Retinal pigment epithelial cell (primary cell): ENCODE measurements around the gene IQGAP2.

ENCODE experiments used
- DNase-seq: peaks from one replicate; pipeline ENCODE4 v3.0.0-alpha.2; 2010; ENCODE audit warnings: low read depth
- H3K4me3 ChIP-seq: 2 replicates; pipeline ENCODE4 v1.5.1; 2011; ENCODE audit warnings: mild to moderate bottlenecking, low read length, control low read depth, moderate library complexity
- TF ChIP-seq, protein P1 (sequence below): conservative IDR thresholded peaks from 2 replicates; pipeline ENCODE4 v1.5.1; 2011; ENCODE audit warnings: low read depth, low read length, control low read depth, inconsistent platforms

IQGAP2 gene

DNA sequence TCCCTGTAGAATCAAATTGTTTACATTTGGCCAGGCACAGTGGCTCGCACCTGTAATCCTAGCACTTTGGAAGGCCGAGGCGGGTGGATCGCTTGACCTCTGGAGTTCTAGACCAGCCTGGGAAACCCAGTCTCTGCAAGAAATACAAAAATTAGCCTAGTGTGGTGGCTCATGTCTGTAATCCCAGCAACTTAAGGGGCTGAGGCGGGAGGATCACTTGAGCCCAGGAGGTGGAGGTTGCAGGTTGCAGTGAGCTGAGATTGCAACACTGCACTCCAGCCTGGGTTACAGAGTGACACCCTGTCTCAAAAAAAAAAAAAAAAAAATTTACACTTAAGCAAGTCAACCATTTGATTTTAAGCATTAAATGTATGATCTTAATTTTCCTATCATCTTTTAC is 17.5 kb upstream of the IQGAP2 start:
- DNase-seq: no peak
- H3K4me3 ChIP-seq: no peak overlapping the region
- TF ChIP-seq, protein P1, sequence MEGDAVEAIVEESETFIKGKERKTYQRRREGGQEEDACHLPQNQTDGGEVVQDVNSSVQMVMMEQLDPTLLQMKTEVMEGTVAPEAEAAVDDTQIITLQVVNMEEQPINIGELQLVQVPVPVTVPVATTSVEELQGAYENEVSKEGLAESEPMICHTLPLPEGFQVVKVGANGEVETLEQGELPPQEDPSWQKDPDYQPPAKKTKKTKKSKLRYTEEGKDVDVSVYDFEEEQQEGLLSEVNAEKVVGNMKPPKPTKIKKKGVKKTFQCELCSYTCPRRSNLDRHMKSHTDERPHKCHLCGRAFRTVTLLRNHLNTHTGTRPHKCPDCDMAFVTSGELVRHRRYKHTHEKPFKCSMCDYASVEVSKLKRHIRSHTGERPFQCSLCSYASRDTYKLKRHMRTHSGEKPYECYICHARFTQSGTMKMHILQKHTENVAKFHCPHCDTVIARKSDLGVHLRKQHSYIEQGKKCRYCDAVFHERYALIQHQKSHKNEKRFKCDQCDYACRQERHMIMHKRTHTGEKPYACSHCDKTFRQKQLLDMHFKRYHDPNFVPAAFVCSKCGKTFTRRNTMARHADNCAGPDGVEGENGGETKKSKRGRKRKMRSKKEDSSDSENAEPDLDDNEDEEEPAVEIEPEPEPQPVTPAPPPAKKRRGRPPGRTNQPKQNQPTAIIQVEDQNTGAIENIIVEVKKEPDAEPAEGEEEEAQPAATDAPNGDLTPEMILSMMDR: no peak

DNA sequence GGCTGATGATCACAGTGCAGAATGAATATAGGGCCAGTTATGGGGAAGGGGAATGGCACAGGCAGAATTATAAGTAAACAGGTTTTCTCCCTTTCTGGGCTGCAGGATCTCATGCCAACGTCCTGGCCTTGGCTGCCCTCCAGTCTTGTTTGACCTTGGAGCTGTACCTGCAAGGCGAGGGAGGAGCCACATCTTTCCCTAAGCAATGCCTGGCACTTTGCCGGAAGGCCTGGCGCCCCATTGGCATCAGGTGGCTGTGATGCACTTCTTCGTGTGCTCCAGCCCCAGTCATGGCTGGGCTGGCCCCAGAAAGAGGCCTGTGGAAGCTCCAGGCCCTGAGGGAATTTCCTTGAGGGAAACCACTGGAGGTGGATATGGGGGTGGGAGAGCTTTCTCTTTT is 16.7 kb upstream of the IQGAP2 start:
- no peak overlapping the region for H3K4me3 ChIP-seq
- DNase-seq: no peak
- TF ChIP-seq, protein P1: no peak

DNA sequence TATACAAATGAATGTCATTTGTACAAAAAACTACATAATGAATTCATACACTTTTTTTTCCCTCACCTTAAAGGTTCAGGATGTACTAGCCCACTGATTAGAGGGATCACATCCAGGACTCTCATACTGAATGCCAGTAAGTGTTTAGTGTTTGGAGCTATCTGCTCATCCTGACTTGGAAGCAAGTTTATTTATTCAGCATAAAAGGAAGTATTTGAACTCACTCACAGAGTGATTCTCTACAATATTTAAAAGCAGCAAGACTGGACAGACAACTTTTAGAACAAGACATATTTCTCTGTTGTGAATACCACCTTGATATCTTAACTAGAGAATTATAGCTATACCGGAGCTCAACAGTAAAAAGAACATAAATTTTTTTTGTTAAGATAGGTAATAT is 14.8 kb upstream of the IQGAP2 start:
- no peak for DNase-seq
- H3K4me3 ChIP-seq: no peak overlapping the region

DNA sequence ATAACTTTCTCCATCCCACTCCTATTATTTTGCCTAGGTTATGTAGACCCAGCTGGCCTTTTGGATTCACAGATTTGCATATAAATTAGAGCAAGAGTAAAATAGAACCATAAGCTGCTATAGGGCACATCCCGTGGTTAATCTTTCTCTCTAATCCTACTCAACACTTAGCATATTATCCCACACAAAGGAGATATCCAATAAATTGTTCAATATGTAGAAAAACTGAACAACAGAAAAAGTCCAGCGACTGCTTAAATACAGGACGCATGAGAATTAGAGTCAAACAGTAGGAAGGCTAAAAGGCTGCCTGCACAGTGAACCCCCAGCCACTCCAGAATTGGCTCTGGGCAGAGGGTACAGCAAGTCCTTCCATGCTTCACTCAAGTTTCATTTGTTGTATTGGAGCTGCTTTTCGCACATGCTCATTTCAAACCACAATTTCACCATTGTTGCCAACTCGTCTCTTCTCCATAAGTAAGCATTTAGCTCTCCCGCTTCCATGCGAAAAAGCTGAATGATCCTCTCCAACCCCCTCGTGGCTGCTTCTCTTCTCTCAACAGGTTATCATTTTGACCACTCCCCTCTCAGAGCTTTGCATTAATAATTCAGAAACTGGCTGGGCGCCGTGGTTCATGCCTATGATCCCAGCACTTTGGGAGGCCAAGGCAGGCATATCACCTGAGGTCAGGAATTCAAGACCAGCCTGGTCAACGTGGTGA is 14.1 kb upstream of the IQGAP2 start:
- DNase-seq: no peak
- no peak overlapping the region for H3K4me3 ChIP-seq
- TF ChIP-seq, protein P1: no peak

More for the DNA sequence above, 14.8 kb upstream of the IQGAP2 start:
- TF ChIP-seq, protein P1: no peak

DNA sequence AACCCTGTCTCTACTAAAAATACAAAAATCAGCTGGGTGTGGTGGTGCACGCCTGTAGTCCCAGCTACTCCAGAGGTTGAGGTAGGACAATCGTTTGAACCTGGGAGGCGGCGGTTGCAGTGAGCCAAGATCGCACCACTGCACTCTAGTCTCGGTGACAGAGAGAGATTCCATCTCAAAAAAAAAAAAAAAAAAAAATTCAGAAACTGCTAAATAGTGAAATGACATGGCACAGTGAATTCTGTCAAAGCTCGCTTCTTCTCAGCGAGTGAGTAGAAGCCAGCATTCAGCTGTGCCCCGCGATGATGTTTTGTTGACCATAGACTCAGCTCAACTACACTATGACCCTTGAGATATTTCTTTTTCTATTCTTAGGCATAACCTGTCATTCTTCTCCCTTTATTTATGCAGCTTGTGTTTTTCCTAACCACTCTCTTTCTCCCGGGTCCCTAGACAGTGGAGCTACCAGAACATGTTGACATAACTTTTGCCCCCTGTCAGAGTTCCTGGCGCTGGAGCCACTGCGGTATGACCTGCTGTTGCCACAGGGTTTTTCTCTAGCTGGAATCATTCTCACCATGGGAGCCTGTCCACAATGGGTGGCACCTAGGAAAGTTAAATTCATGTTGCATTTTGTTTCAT is 13.5 kb upstream of the IQGAP2 start:
- H3K4me3 ChIP-seq: no peak overlapping the region
- TF ChIP-seq, protein P1: no peak
- no peak for DNase-seq

DNA sequence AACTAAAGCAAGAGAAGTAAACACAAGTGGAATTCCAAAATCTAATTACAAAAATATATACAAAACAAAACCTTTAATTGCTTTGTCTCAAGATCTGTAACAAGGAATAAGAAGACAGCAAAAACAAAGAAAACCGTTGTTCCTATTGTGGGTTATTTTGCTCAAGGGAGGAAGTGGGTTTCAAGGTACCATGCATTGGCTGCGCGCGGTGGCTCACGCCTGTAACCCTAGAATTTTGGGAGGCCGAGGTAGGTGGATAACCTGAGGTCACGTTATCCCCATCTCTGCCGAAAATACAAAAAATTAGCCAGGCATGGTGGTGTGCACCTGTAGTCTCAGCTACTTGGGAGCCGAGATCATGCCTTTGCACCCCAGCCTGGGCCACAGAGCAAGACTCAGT is 12.1 kb upstream of the IQGAP2 start:
- DNase-seq: no peak
- no peak overlapping the region for H3K4me3 ChIP-seq
- TF ChIP-seq, protein P1: no peak
